GM12878 (cell line): ENCODE measurements around the gene PTP4A1. TPM values are rescaled to one million over a fixed set of nuclear protein-coding genes. Genes with fewer than 3 reads are reported as not detected.

ENCODE experiments used
- BCL11A ChIP-seq: IDR thresholded peaks from 2 replicates; pipeline ENCODE4 v1.6.1; 2011; ENCODE audit warnings: low read depth, low read length
- EGR1 ChIP-seq, 2 experiments: IDR thresholded peaks; 1 replicate in 1 of 2; 2 replicates in 1 of 2; pipeline ENCODE4 v1.6.1; 2011 to 2012; ENCODE audit warnings: low read depth in 2 of 2, low read length in 2 of 2, borderline replicate concordance in 1 of 2, mild to moderate bottlenecking in 1 of 2, moderate library complexity in 1 of 2
- ELK1 ChIP-seq: IDR thresholded peaks from 2 replicates; pipeline ENCODE4 v1.6.1; 2012; ENCODE audit warnings: low read depth, low read length, improper control_type of control experiment
- EP300 ChIP-seq, 2 experiments: fragments of 150-350 bp in 1 of 2; IDR thresholded peaks; 2 replicates each; pipeline ENCODE4 v1.6.1; 2011 to 2012; ENCODE audit warnings: low read depth in 2 of 2, low read length in 2 of 2, borderline replicate concordance in 1 of 2, improper control_type of control experiment in 1 of 2, inconsistent platforms in 1 of 2; ENCODE audit not compliant: control insufficient read depth in 1 of 2
- NKRF ChIP-seq: fragments of 450-650 bp; conservative IDR thresholded peaks from 2 replicates; pipeline ENCODE4 v1.6.1; 2017; ENCODE audit warnings: mild to moderate bottlenecking, moderate library complexity
- NR2C1 ChIP-seq: fragments of 450-650 bp; IDR thresholded peaks from 2 replicates; pipeline ENCODE4 v1.6.1; 2017; ENCODE audit warnings: antibody characterized with exemption, mild to moderate bottlenecking, moderate library complexity
- NR2C2 ChIP-seq: IDR thresholded peaks from 2 replicates; pipeline ENCODE4 v1.6.1; 2011; ENCODE audit warnings: borderline replicate concordance, low read depth; ENCODE audit not compliant: control insufficient read depth, insufficient read length
- PRDM15 ChIP-seq: fragments of 450-650 bp; formaldehyde crosslinking; IDR thresholded peaks from 2 replicates; pipeline ENCODE4 v1.4.0; 2020; ENCODE audit warnings: mild to moderate bottlenecking, moderate library complexity
- RELB ChIP-seq: fragments of 450-650 bp; IDR thresholded peaks from 2 replicates; pipeline ENCODE4 v1.6.1; 2017; ENCODE audit warnings: low read depth, mild to moderate bottlenecking, moderate library complexity
- SMARCA5 ChIP-seq: fragments of 450-650 bp; IDR thresholded peaks from 2 replicates; pipeline ENCODE4 v1.6.1; 2017; ENCODE audit warnings: mild to moderate bottlenecking
- ZNF622 ChIP-seq: fragments of 450-650 bp; IDR thresholded peaks from 2 replicates; pipeline ENCODE4 v1.6.1; 2017; ENCODE audit warnings: mild to moderate bottlenecking, inconsistent platforms
- ZNF687 ChIP-seq: fragments of 450-650 bp; IDR thresholded peaks from 2 replicates; pipeline ENCODE4 v1.6.1; 2017; ENCODE audit warnings: mild to moderate bottlenecking, moderate library complexity
- polyA plus RNA-seq, 11 experiments: library from polyadenylated mRNA; depleted of rRNA in 4 of 11; unstranded in 6 of 11; stranded (reverse) in 5 of 11; fragments of >200 nt; fragmentation: Nextera tagmentation in 4 of 11; fragmentation: Illumina TruSeq in 1 of 11; extraction: Ambion mirVana in 4 of 11; extraction: Trizol in 1 of 11; gene quantifications; 1 replicate in 1 of 11; 2 replicates in 10 of 11; pipeline versions ENCODE4 v1.2.1 to v1.2.3, GENCODE V29; 2011 to 2016; ENCODE audit warnings: inconsistent platforms in 2 of 11, missing spikeins in 2 of 11, low read depth in 1 of 11
- total RNA-seq, 4 experiments: library from RNA; depleted of rRNA in 3 of 4; stranded (reverse); fragments of >200 nt in 3 of 4; fragmentation: Illumina TruSeq in 1 of 4; extraction: Trizol in 1 of 4; gene quantifications; 2 replicates each; pipeline versions ENCODE4 v1.2.1 to v1.2.3, GENCODE V29; 2013 to 2021

Gene PTP4A1
- total and polyA plus RNA-seq, 10 of the 15 experiments (the other 5 are each of a cell fraction or from before 2014, with no cell fraction given) = 8.5 to 190 (median 46.4) TPM; not detected in 2

GRCh38 chr6:63598049-63599036 lies 26.1 kb downstream of the PTP4A1 start (continued):
- TF ChIP-seq NKRF (no peak), NR2C1 (peak; percentile 46; the same call in 1 of the 2 replicates), BCL11A (no peak), PRDM15 (CRISPR knock-in tag) (no peak), EGR1 (IDR thresholded peaks at IDR 0.05; ENCODE audit: borderline replicate concordance in 1 of 2, low read depth in 2 of 2, low read length in 2 of 2) (no peak), ZNF622 (no peak), EP300 (IDR thresholded peaks at IDR 0.05; ENCODE audit: borderline replicate concordance in 1 of 2, control insufficient read depth in 1 of 2, low read depth in 2 of 2, low read length in 2 of 2) (no peak), RELB (0 out of 2 replicates have a peak, but pooled peaks have one; percentile 26), NR2C2 (no peak), SMARCA5 (peak; percentile 88; the same call in 1 of the 2 replicates), ELK1 (no peak), ZNF687 (no peak)
